SJCRH30 (cell line): Measurements from ENCODE around the gene FJX1. TPM values are rescaled to one million over a fixed set of nuclear protein-coding genes. Genes with fewer than 3 reads are reported as not detected.

Experiments
- DNase-seq, 2 experiments: peaks; one replicate each; pipeline ENCODE4 v3.0.0-alpha.2; 2015 to 2020
- H3K27ac ChIP-seq: fragments of 250-450 bp; sonication (Bioruptor Pico); 2 replicates; pipeline ENCODE4 v1.5.1; 2020; ENCODE audit warnings: mild to moderate bottlenecking, moderate library complexity
- H3K27me3 ChIP-seq: fragments of 250-450 bp; sonication (Bioruptor Pico); 2 replicates; pipeline ENCODE4 v1.5.1; 2020; ENCODE audit warnings: mild to moderate bottlenecking, moderate library complexity
- H3K36me3 ChIP-seq: fragments of 250-450 bp; sonication (Bioruptor Pico); 2 replicates; pipeline ENCODE4 v1.5.1; 2020; ENCODE audit warnings: mild to moderate bottlenecking, moderate library complexity
- H3K4me1 ChIP-seq: fragments of 250-450 bp; sonication (Bioruptor Pico); 2 replicates; pipeline ENCODE4 v1.5.1; 2020; ENCODE audit warnings: mild to moderate bottlenecking, moderate library complexity
- H3K4me3 ChIP-seq: fragments of 250-450 bp; sonication (Bioruptor Pico); 2 replicates; pipeline ENCODE4 v1.5.1; 2020; ENCODE audit warnings: mild to moderate bottlenecking, moderate library complexity
- H3K9me3 ChIP-seq: fragments of 250-450 bp; sonication (Bioruptor Pico); replicated peaks from 2 replicates; pipeline ENCODE4 v1.5.1; 2020; ENCODE audit warnings: mild to moderate bottlenecking, moderate library complexity
- total RNA-seq: library from RNA; depleted of rRNA; stranded (reverse); fragments of >200 nt; shearing (Covaris generic); gene quantifications from 2 replicates; pipeline ENCODE4 v1.2.3, GENCODE V29; 2014

Gene FJX1
- total RNA-seq, 1 experiment from 2014 or later = 14.9 TPM

DNA sequence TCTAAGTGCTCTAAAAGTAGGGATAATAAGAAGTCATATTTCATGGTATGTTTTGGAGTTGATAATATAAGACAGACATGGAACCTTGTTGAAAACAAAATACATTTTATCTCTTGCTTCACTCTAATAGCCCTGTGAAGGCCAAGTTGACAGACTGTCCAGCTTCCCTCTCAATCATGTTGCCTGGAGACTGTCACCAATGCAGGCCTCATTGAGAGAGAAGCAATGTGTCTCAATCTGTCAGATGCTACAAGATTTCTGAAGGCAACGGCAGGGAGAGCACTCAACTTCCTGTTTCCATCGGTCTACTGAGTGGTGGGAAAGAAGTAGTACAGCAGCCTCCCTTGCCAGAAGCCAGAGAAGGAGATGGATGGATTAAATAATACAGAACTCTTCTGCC lies 23.6 kb upstream of the FJX1 start:
- Histone ChIP-seq H3K4me3 (no peak overlapping the region), H3K27me3 (no peaks in the 10 kb centered on the region), H3K27ac (no peak overlapping the region), H3K9me3 (0 out of 2 replicates have a peak, but pooled peaks cover 2% of the 10 kb centered on the region), H3K36me3 (no peaks in the 10 kb centered on the region), H3K4me1 (peaks cover 13% of the 10 kb centered on the region)
- no peak for DNase-seq

DNA sequence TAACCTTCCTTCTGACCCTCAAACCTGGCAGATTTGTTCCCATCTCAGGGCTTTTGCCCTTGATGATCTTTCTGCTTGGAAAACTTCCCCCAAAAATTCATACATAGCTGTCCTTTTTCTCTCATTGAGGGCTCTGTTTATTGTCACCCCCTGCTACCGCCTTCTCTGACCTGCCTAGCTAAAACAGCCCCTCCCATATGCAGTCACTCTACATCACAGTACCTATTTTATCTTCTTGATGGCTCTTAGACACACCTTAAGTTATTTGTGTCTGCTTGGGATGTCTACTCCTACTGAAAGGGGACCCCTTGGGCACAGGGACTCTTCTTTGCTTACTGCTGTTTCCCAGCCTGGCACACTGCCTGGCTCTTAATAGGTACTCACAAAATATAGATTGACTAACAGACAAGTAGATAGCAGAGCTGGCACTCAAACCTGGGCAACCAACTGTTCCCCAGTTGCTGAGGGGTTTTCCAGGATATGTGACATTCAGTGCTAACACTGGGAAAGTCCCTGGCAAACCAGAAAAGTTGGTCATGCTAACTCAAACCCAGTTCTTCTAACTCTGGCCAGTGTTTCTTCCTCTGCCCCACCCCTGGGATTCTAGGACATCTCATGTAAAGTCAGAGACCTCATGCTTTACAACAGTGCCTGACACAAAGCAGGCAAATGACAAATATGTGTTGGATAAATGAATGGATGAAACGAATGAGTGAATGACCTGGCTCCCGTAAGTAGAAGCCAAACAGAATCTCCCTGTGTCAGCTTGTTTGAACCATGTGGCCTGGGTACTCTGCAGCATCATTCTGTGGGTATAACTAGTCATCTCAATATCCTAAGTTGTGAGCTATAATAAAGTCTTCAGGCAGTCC lies 19.8 kb upstream of the FJX1 start:
- H3K36me3 ChIP-seq = no peaks in the 10 kb centered on the region
- H3K4me1 ChIP-seq = peaks cover 5% of the 10 kb centered on the region
- no peak overlapping the region for H3K4me3 ChIP-seq
- H3K9me3 ChIP-seq = 0 out of 2 replicates have a peak, but pooled peaks cover 2% of the 10 kb centered on the region
- no peak for DNase-seq
- no peak overlapping the region for H3K27ac ChIP-seq
- H3K27me3 ChIP-seq = no peaks in the 10 kb centered on the region; the same call in 1 of the 2 replicates

DNA sequence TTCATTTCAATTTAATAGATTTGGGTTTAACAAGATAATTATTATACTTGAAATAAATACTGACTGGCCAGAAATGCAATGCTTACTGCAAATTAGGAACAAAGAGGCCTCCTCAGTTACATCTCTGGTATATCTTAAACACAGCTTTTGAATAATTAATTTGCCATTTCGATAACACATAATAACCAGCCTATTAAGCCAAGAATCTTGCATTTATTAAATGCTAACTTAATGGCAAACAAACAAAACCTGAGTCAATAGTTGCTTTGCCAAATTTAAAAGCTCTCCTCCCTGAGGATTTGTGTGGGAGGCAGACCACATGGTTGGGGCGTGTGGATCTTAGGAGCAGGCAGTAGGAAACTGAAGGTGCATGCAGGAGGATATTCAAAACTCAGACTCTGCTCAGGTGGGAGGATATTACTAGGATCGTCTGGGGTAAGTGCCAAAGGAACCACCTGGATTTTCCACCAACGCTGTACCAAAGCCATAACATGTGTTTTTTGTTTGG lies 17.9 kb upstream of the FJX1 start:
- Histone ChIP-seq H3K9me3 (0 out of 2 replicates have a peak, but pooled peaks cover 2% of the 10 kb centered on the region), H3K4me3 (no peak overlapping the region), H3K36me3 (no peaks in the 10 kb centered on the region), H3K27me3 (no peaks in the 10 kb centered on the region; the same call in 1 of the 2 replicates), H3K4me1 (no peaks in the 10 kb centered on the region), H3K27ac (no peak overlapping the region)
- DNase-seq = no peak

DNA sequence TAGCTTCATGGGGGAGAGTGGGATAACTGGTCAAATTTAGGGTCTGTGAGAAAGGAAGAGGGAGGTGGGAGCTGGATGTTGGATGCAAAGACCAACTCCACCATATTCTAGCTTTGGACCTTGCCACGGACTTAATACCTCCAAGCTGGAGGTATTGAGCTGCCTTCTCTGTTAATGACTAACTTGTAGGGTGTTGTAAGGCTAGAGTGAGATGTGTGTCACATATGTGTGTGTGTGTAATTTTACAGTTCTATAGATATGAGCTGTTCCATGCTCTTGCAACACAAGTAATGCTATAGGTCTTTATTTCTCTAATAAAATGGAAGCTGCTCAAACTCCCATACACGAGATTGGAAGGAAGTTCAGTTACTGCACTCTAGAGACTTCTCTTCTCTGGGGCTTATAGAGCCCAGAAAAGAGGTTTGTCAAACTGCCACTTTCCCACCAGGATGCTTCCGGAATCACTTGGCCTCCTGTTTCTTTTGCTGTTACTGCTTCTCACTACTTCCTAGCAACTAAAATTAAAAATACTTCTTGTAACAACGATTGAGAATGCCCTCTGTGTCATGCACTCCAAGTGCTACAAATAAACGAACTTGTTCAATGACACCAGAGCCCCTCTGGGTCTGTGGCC lies 16.0 kb upstream of the FJX1 start:
- Histone ChIP-seq H3K36me3 (no peaks in the 10 kb centered on the region), H3K27ac (no peak overlapping the region)

DNA sequence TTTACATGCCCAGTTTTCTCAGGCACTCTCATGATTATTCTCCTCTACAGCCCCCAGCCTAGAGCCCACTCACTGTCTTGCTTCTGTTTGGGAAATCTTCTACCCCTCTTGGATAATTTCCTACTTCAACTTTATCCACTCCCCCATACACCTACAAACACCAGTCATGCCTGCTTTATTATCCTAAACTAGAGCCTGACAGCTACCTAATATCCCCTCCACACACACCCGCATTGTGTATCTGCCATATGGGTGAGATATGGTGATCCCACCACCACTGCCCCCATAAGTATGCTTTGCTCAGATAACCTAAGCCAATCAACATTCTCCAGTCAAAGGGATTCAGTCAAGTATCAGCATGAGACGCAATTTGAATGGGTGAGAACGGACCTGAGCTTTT lies 15.3 kb upstream of the FJX1 start:
- no peaks in the 10 kb centered on the region; the same call in 1 of the 2 replicates for H3K27me3 ChIP-seq
- no peaks in the 10 kb centered on the region for H3K4me1 ChIP-seq
- no peaks in the 10 kb centered on the region for H3K9me3 ChIP-seq
- DNase-seq = no peak
- no peak overlapping the region for H3K4me3 ChIP-seq
- no peaks in the 10 kb centered on the region for H3K36me3 ChIP-seq
- no peak overlapping the region for H3K27ac ChIP-seq

More for the DNA sequence above, 16.0 kb upstream of the FJX1 start:
- H3K9me3 ChIP-seq = no peaks in the 10 kb centered on the region
- DNase-seq = no peak
- H3K4me1 ChIP-seq = no peaks in the 10 kb centered on the region
- no peak overlapping the region for H3K4me3 ChIP-seq
- H3K27me3 ChIP-seq = no peaks in the 10 kb centered on the region; the same call in 1 of the 2 replicates

DNA sequence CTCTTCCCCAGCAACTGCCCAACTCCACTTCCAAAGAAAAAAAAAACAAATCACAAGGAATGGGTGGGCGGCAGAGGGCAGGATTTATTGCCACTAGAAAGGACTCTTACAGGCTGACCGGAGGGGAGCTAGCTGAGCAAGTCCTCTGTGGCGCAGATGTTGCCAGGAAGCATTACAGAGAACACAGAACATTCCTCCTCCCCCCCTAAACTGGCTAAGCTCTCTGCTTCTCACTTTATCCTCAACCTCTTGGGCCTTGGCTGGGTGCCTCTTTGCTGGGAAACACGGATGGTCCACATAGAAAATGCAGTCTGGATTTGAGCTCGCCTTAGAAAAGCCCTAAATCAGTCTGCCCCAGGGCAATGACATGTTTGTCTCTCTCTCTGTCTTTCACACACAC lies 12.6 kb upstream of the FJX1 start:
- Histone ChIP-seq H3K27me3 (peaks cover 3% of the 10 kb centered on the region; the same call in 1 of the 2 replicates), H3K27ac (no peak overlapping the region), H3K36me3 (no peaks in the 10 kb centered on the region), H3K4me1 (no peaks in the 10 kb centered on the region), H3K9me3 (no peaks in the 10 kb centered on the region), H3K4me3 (no peak overlapping the region)
- no peak for DNase-seq

DNA sequence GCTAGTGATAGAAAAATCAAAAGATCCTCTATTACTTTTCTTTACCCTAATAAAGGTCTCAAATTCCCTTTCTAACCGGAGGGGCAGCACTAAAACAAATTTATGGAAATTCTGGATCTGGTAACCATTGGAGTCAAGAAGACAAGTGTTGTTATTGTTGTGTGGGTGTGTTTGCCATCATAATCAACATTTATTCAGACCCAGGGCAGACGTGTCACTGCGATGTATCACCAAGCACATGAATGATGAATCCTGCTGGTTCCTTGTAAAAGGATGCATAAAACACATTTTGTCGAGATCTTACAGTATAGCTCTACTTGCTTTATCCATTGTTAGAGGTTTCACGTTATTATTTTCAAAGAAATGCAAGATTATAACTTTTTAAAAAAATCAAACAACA lies 12.1 kb upstream of the FJX1 start:
- DNase-seq = no peak
- H3K36me3 ChIP-seq = no peaks in the 10 kb centered on the region
- H3K27me3 ChIP-seq = 0 out of 2 replicates have a peak, but pooled peaks cover 3% of the 10 kb centered on the region
- H3K4me1 ChIP-seq = no peaks in the 10 kb centered on the region
- H3K9me3 ChIP-seq = no peaks in the 10 kb centered on the region
- H3K4me3 ChIP-seq = no peak overlapping the region
- no peak overlapping the region for H3K27ac ChIP-seq

DNA sequence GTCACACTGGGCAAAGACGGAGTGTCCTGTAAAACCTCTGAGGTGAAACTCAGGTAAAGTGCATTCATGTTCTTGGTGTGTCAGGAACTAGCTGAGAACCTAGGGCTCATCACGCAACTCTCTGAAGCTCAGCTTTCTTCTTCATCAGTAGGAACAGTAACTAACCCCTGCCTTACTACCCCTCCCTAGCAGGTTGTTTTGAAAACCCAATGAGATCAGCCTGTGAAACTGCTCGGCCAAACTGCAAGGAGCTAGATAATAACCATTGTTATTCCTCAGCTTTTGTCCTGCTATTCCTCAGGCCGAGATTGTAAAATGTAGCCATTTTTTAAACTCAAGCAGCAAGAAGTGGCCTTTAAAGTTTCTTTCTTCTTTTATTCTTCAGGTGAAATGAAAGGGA lies 9.8 kb upstream of the FJX1 start:
- Histone ChIP-seq H3K4me1 (no peaks in the 10 kb centered on the region), H3K4me3 (no peak overlapping the region), H3K27ac (no peak overlapping the region), H3K27me3 (0 out of 2 replicates have a peak, but pooled peaks cover 3% of the 10 kb centered on the region), H3K36me3 (no peaks in the 10 kb centered on the region), H3K9me3 (no peaks in the 10 kb centered on the region)
- DNase-seq = no peak

DNA sequence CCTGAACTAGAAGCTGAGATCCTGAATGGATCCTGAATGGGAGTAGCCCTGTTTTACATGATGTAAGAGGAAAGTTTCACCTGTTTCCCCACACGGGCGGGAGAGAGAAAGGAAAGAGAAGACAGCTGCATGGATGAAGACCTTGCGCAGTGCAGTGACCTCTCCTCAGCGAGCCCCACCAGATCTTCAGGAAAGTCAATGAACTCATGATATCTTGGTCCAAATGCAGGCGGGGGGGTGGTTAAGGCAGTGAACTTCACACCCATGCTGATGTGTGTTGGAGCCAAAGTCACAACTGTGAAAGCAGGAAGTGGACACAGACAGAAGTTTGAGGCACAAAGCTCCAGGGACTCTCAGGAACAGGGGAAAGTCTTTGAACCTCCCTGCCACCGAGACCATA lies 8.6 kb upstream of the FJX1 start:
- Histone ChIP-seq H3K36me3 (no peaks in the 10 kb centered on the region), H3K27me3 (0 out of 2 replicates have a peak, but pooled peaks cover 3% of the 10 kb centered on the region), H3K9me3 (no peaks in the 10 kb centered on the region), H3K27ac (no peak overlapping the region), H3K4me3 (no peak overlapping the region), H3K4me1 (no peaks in the 10 kb centered on the region)
- DNase-seq = no peak

DNA sequence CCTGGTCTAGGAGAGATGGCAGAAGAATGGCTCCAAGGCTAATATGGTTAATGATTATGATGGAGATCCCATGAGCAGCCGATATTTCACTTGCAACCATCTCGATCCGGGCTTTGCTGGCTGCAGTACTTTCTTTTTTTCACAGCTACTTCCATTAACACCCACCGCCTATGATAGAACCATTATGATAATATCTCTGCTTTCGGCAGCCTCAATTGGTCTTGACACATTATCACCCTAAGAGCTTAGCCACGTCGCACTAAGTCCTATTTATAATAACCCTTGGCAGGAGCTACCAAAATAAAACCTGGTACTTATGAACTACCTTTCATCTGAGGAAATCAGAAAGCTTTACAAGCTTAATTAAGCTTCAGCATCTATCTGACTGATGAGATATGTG lies 7.6 kb upstream of the FJX1 start:
- H3K4me1 ChIP-seq = no peaks in the 10 kb centered on the region
- no peak for DNase-seq
- 0 out of 2 replicates have a peak, but pooled peaks cover 3% of the 10 kb centered on the region for H3K27me3 ChIP-seq
- no peak overlapping the region for H3K4me3 ChIP-seq
- H3K36me3 ChIP-seq = no peaks in the 10 kb centered on the region
- H3K9me3 ChIP-seq = no peaks in the 10 kb centered on the region
- no peak overlapping the region for H3K27ac ChIP-seq

DNA sequence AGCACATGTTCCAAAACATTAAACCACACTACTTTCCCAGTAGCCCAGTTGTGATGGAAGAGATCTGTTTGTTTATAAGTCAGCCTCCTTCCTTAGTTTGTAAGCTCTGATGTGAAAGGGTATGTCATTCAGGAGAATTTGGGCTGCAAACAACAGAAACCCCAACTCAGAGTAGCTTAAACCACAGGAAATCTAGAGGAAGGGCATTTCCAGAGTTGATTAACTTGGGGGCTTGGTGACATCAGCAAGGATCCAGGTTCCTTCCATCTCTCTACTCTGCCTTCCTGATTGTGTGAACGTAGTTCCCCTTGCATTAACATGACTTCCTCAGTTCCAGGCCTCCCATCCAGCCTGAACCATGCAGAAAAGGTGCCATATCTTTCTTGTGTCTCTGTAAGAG lies 6.5 kb upstream of the FJX1 start:
- Histone ChIP-seq H3K4me3 (no peak overlapping the region), H3K9me3 (no peaks in the 10 kb centered on the region), H3K27me3 (0 out of 2 replicates have a peak, but pooled peaks cover 3% of the 10 kb centered on the region), H3K27ac (no peak overlapping the region), H3K36me3 (no peaks in the 10 kb centered on the region), H3K4me1 (peaks cover 5% of the 10 kb centered on the region; the same call in 1 of the 2 replicates)
- no peak for DNase-seq

DNA sequence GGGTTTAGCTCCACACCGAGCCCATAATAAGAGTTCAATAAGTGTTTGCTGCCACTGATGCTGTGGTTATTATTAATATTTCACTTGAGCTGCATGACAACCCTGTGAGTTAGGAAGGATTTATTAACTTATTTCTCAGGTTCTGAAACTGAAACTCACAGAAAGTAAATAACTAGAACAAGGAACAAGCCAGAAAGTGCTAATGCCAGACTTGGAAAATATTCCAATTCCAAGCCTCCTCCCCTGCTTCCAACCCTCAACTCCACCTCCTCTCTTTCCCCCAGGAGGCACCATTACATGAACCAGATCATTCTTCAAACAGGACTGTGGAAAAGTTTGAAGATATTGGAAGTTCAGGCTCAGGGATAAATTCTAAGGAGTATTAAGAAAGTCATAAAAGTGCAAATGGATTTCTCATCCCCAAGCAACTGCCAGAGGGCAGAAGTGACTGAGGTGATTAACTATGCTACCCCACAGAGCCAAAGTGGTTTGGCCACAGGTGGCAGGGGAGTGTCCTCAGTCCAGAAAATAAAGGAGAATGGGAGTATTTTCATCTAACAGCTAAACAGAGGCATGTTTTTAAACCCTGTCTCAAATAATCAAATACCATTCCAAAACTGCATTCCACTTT lies 3.2 kb upstream of the FJX1 start:
- Histone ChIP-seq H3K4me3 (no peak overlapping the region), H3K4me1 (peaks cover 10% of the 10 kb centered on the region), H3K9me3 (no peaks in the 10 kb centered on the region), H3K27me3 (0 out of 2 replicates have a peak, but pooled peaks cover 3% of the 10 kb centered on the region), H3K36me3 (no peaks in the 10 kb centered on the region), H3K27ac (no peak overlapping the region)
- DNase-seq = no peak

DNA sequence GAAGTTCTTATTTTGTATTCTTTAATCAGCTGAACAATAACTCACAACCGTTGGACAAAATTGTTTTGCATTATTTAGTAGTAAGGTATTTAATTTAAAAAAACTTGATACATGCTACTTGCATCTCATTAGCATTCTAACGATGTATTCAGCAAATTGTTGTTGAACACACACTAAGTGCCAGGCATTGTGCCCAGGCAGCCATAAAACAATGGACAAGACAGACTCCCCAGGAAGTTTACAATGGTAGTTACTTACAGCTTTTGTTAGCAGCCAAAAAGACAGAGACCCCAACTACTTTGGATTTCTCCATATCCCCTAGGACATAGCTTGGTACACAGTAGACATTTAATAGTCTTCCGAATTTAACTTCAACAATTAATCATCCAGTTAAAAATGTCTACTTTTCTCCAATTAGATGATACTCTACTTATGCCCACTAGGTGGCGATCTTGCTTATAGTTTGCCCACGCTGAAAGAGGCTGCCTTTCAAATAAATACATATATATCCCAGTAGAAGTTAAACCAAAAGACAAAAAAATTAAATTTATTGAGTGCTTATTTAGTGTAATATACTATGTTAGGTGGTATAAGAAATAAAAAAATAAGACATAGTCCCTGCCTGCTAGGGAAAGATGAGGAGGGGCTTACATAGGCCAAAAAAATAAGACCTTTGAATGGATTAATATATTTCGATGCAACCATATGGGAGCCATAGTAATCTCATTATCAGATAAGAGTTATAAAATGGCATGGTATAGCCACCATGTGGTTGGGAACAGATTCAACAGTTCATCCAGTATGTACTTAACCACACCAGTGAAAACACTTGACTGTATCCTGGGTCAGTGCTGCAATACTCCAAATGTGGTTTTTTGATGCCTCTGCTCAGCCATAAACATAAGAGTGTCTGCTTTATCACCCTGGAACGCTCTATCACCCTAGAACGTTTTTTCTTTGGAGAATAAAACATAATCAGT lies 2.0 kb upstream of the FJX1 start:
- H3K9me3 ChIP-seq = no peaks in the 10 kb centered on the region
- H3K27ac ChIP-seq = no peak overlapping the region
- peak in 1 of 2 experiments; percentile 77 for DNase-seq
- peaks cover 17% of the 10 kb centered on the region for H3K4me1 ChIP-seq
- no peaks in the 10 kb centered on the region for H3K27me3 ChIP-seq
- H3K4me3 ChIP-seq = no peak overlapping the region
- no peaks in the 10 kb centered on the region for H3K36me3 ChIP-seq

DNA sequence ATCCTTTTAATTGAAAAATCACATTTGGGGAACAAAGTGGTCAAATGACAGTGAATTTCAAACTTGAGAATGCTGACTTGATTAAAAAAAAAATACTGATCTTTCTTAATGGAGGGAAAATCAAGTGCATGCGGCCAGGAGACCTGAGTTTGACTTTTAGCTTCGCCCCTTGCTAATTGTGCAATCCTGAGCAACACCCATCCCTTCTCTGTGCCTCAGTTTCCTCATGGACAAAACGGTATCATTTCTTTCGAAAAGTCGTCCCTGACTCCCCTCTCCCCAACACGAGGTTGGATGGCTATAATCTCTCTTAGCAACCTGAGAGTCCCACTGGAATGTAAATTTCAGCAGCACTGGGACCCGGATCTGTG lies 959 bp upstream of the FJX1 start:
- Histone ChIP-seq H3K27ac (peak overlapping the region; percentile 85), H3K36me3 (no peaks in the 10 kb centered on the region), H3K4me1 (peaks cover 27% of the 10 kb centered on the region), H3K4me3 (peak overlapping the region; percentile 82), H3K9me3 (no peaks in the 10 kb centered on the region), H3K27me3 (no peaks in the 10 kb centered on the region)
- DNase-seq = no peak
